K562 (cell line): ENCODE results near the gene MYO10. TPM values are rescaled to one million over a fixed set of nuclear protein-coding genes. Genes with fewer than 3 reads are reported as not detected.

Source experiments
- ATAC-seq: fragments of 200-7000 bp; cut with Tn5 transposase; 3 replicates; pipeline ENCODE4 v1.9.1; 2020; ENCODE audit warnings: moderate library complexity
- BruUV-seq: library from RNA; stranded (reverse); fragments of 400-500 nt; replicated peaks from 2 replicates; lab custom pipeline; 2021; lab: Mats Ljungman, UMichigan
- CTCF ChIA-PET: fragments of 300-600 bp; formaldehyde crosslinking; extraction: SDS; loops from one replicate; lab custom pipeline; 2021; ENCODE audit warnings: low intra/inter-chr PET ratio; lab: Yijun Ruan, JAX
- POLR2A ChIA-PET: fragments of 300-600, 350-650 bp; sonication (Branson Sonifier 250); formaldehyde crosslinking; extraction: SDS; loops from one replicate; lab custom pipeline; 2021; ENCODE audit warnings: antibody characterized with exemption, inconsistent platforms; lab: Yijun Ruan, JAX
- DNase-seq, 4 experiments: peaks; one replicate each; pipeline versions ENCODE4 v3.0.0 to v3.0.0-alpha.2; 2011 to 2018; ENCODE audit warnings: low spot score in 3 of 4, mixed read lengths in 3 of 4; ENCODE audit errors: extremely low read depth in 1 of 4
- FAIRE-seq: peaks from 2 replicates; lab custom pipeline; 2011; peaks lifted over from hg19 to GRCh38; lab: Jason Lieb, UNC
- H2AFZ ChIP-seq: 2 replicates; pipeline ENCODE4 v1.6.0; 2011; ENCODE audit warnings: low read depth, low read length, control low read depth, inconsistent platforms
- H3K27ac ChIP-seq: fragments of 200-600 bp; 3 replicates; pipeline ENCODE4 v1.8.0; 2011; ENCODE audit warnings: low read depth, mild to moderate bottlenecking, control low read depth, inconsistent platforms, low read length, moderate library complexity, mixed read lengths; ENCODE audit errors: extremely low read depth
- H3K27me3 ChIP-seq, 2 experiments: fragments of 300-600 bp in 1 of 2; 2 replicates in 1 of 2; 3 replicates in 1 of 2; pipeline versions ENCODE4 v1.6.0 to v1.8.0; 2011; ENCODE audit warnings: inconsistent platforms in 2 of 2, low read length in 2 of 2, mild to moderate bottlenecking in 1 of 2, mixed read lengths in 1 of 2, moderate library complexity in 1 of 2; ENCODE audit not compliant: control insufficient read depth in 2 of 2, insufficient read depth in 2 of 2
- H3K36me3 ChIP-seq: fragments of 300-600 bp; 3 replicates; pipeline ENCODE4 v1.8.0; 2011; ENCODE audit warnings: mild to moderate bottlenecking, low read length, inconsistent platforms; ENCODE audit not compliant: control insufficient read depth, insufficient read depth
- H3K4me1 ChIP-seq, 2 experiments: fragments of 200-600 bp in 1 of 2; replicated peaks in 1 of 2; 2 replicates in 1 of 2; 3 replicates in 1 of 2; pipeline versions ENCODE4 v1.5.1 to v1.8.0; 2011; ENCODE audit warnings: inconsistent platforms in 2 of 2, low read length in 2 of 2, mild to moderate bottlenecking in 1 of 2, mixed read lengths in 1 of 2, moderate library complexity in 1 of 2; ENCODE audit not compliant: control insufficient read depth in 2 of 2, insufficient read depth in 2 of 2
- H3K4me2 ChIP-seq: 2 replicates; pipeline ENCODE4 v1.6.1; 2011; ENCODE audit warnings: low read length, control low read depth, inconsistent platforms, mixed read lengths; ENCODE audit not compliant: insufficient read depth
- H3K4me3 ChIP-seq: fragments of 200-600 bp; sonication (generic), shearing (Covaris generic); 2 replicates; pipeline ENCODE4 v1.5.1; 2016; ENCODE audit warnings: control low read depth, inconsistent platforms
- H3K79me2 ChIP-seq: fragments of 200-600 bp; 3 replicates; pipeline ENCODE4 v1.8.0; 2011; ENCODE audit warnings: low read length, inconsistent platforms; ENCODE audit not compliant: control insufficient read depth, insufficient read depth
- H3K9ac ChIP-seq, 2 experiments: 2 replicates each; pipeline versions ENCODE4 v1.6.0 to v1.6.1; 2011; ENCODE audit warnings: low read depth in 2 of 2, low read length in 2 of 2, control low read depth in 1 of 2, inconsistent platforms in 1 of 2, mild to moderate bottlenecking in 1 of 2, mixed read lengths in 1 of 2; ENCODE audit not compliant: insufficient read depth in 1 of 2
- H3K9me1 ChIP-seq: one replicate; pipeline ENCODE4 v1.6.0; 2011; ENCODE audit warnings: inconsistent platforms, mild to moderate bottlenecking, low read length, moderate library complexity; ENCODE audit not compliant: control insufficient read depth, insufficient read depth
- H3K9me3 ChIP-seq: replicated peaks from 2 replicates; pipeline ENCODE4 v1.5.1; 2011; ENCODE audit warnings: low read depth, low read length, inconsistent platforms; ENCODE audit not compliant: control insufficient read depth, insufficient read depth
- H4K20me1 ChIP-seq: replicated peaks from 2 replicates; pipeline ENCODE4 v1.6.1; 2011; ENCODE audit warnings: low read length, inconsistent platforms, mixed read lengths; ENCODE audit not compliant: control insufficient read depth, insufficient read depth
- ATF6 ChIP-seq: sonication (generic); formaldehyde crosslinking; IDR thresholded peaks from 2 replicates; pipeline ENCODE4 v1.4.0; 2020; ENCODE audit warnings: mild to moderate bottlenecking, missing genetic modification reagents
- BDP1 ChIP-seq: IDR thresholded peaks from 3 replicates; pipeline ENCODE4 v1.6.1; 2011; ENCODE audit not compliant: insufficient read length, insufficient read depth
- GATA2 ChIP-seq: sonication (generic); formaldehyde crosslinking; IDR thresholded peaks from 2 replicates; pipeline ENCODE4 v1.4.0; 2020; ENCODE audit warnings: mild to moderate bottlenecking, missing genetic modification reagents
- GTF2E2 ChIP-seq: fragments of 200-800 bp; sonication (Bioruptor generic); IDR thresholded peaks from 2 replicates; pipeline ENCODE4 v1.6.1; 2016; ENCODE audit warnings: missing genetic modification characterization, missing compliant biosample characterization
- RNF219 ChIP-seq: fragments of 250-450 bp; sonication (Bioruptor Pico); IDR thresholded peaks from 2 replicates; pipeline ENCODE4 v1.5.0; 2022; ENCODE audit warnings: mild to moderate bottlenecking
- ZNF263 ChIP-seq: sonication (generic); formaldehyde crosslinking; IDR thresholded peaks from 2 replicates; pipeline ENCODE4 v1.8.0; 2022; ENCODE audit warnings: mild to moderate bottlenecking, missing genetic modification reagents, borderline replicate concordance
- ZNF584 ChIP-seq: fragments of 200-800 bp; sonication (Bioruptor generic); IDR thresholded peaks from 2 replicates; pipeline ENCODE4 v1.6.1; 2016; ENCODE audit warnings: low read depth, mild to moderate bottlenecking, missing genetic modification characterization, missing compliant biosample characterization
- WGBS: fragments of 100-300 bp; shearing (Covaris generic); methylation state at CpG from one replicate; pipeline ENCODE4 v1.1.6; 2016; ENCODE audit warnings: low coverage, mixed read lengths; ENCODE audit not compliant: insufficient coverage; ENCODE audit errors: missing lambda C conversion rate; 5-methylcytosine and 5-hydroxymethylcytosine counted together
- in situ Hi-C: fragments of 300-500 bp; cut with MboI; formaldehyde crosslinking; loops from 4 replicates; pipeline ENCODE4 v1.15.0; 2018; ENCODE audit warnings: inconsistent platforms, mixed read lengths
- intact Hi-C: fragments of 100-400 bp; cut with micrococcal nuclease; formaldehyde crosslinking; loops from 2 replicates; pipeline ENCODE4 v1.14.2; 2022
- polyA plus RNA-seq, 8 experiments: library from polyadenylated mRNA; depleted of rRNA in 4 of 8; stranded (reverse) in 5 of 8; unstranded in 3 of 8; fragments of >200 nt; fragmentation: Nextera tagmentation in 2 of 8; fragmentation: Illumina TruSeq in 1 of 8; extraction: Ambion mirVana in 2 of 8; extraction: Trizol in 1 of 8; gene quantifications; 2 replicates each; pipeline versions ENCODE4 v1.2.1 to v1.2.3, GENCODE V29; 2011 to 2014; ENCODE audit warnings: inconsistent platforms in 1 of 8, missing spikeins in 1 of 8
- total RNA-seq, 7 experiments: library from RNA; depleted of rRNA in 6 of 7; stranded (reverse); fragments of >200 nt in 6 of 7; fragmentation: Illumina TruSeq in 2 of 7; extraction: Trizol in 2 of 7; gene quantifications; 2 replicates each; pipeline versions ENCODE4 v1.2.1 to v1.2.3, GENCODE V29; 2011 to 2021; ENCODE audit warnings: low replicate concordance in 1 of 7

Gene MYO10
- total and polyA plus RNA-seq, 9 of the 15 experiments (the other 6 are each of a cell fraction or from before 2014, with no cell fraction given), result 0.04 to 0.24 TPM; not detected in 7

GRCh38 chr5:16965581-16965980 lies 29.5 kb upstream of the MYO10 start:
- intact Hi-C loops, result no loop called here

More at GRCh38 chr5:16965581-16965980, 29.5 kb upstream of the MYO10 start:
- ATAC-seq, result no peak
- no peaks in the 10 kb centered on the region for H3K36me3 ChIP-seq
- H4K20me1 ChIP-seq, result no peaks in the 10 kb centered on the region
- no peak overlapping the region for H3K4me2 ChIP-seq
- no peak overlapping the region for H3K27ac ChIP-seq
- TF ChIP-seq GTF2E2 (no peak), GATA2 (CRISPR knock-in tag) (no peak), BDP1 (no peak), ZNF584 (CRISPR knock-in tag) (no peak), RNF219 (CRISPR knock-in tag) (no peak), ATF6 (CRISPR knock-in tag) (no peak), ZNF263 (no peak)
- TF ChIP-seq, all 486 proteins: peak for 0
- in situ Hi-C loops, result no loop called here
- peaks cover 0 to 2% of the 10 kb centered on the region in 2 experiments; a peak in 3 of 5 replicates for H3K27me3 ChIP-seq
- H3K9me3 ChIP-seq, result no peaks in the 10 kb centered on the region
- FAIRE-seq (no peak), DNase-seq (no peak)
- H2AFZ ChIP-seq, result no peak overlapping the region
- ChIA-PET POLR2A (no interaction called here), CTCF (no interaction called here)
- H3K9ac ChIP-seq, result no peak overlapping the region
- H3K4me1 ChIP-seq, result no peaks in the 10 kb centered on the region
- WGBS, result 0% methylated on average over 1 of the region's 1 CpG
- BruUV-seq, result no TSS peak
- no peaks in the 10 kb centered on the region for H3K9me1 ChIP-seq
- H3K4me3 ChIP-seq, result no peak overlapping the region
- no peaks in the 10 kb centered on the region for H3K79me2 ChIP-seq
